Ovary (tissue), 9 donors: Measurements from ENCODE around the gene ARHGEF17. TPM values are rescaled to one million over a fixed set of nuclear protein-coding genes. Genes with fewer than 3 reads are reported as not detected.

Source experiments
- DNase-seq, 5 donors: peaks; one replicate each; pipeline ENCODE4 v3.0.0-alpha.2; 2019 to 2020
- H3K27ac ChIP-seq, 2 donors: fragments of 200-600 bp; one replicate each; pipeline versions ENCODE4 v1.5.1 to v1.8.0; 2019 to 2022
- H3K27me3 ChIP-seq: fragments of 200-600 bp; one replicate; pipeline ENCODE4 v1.8.0; 2022
- H3K36me3 ChIP-seq: fragments of 200-600 bp; sonication (generic); one replicate; pipeline ENCODE4 v1.5.1; 2019
- H3K4me1 ChIP-seq: one replicate; pipeline ENCODE4 v1.8.1; 2013; ENCODE audit warnings: mild to moderate bottlenecking, moderate library complexity; ENCODE audit not compliant: insufficient read depth
- H3K4me3 ChIP-seq: fragments of 200-600 bp; sonication (generic); one replicate; pipeline ENCODE4 v1.5.1; 2017
- H3K9me3 ChIP-seq, 2 donors: fragments of 200-600 bp in 1 of 2; sonication (generic) in 1 of 2; one replicate each; pipeline versions ENCODE4 v1.5.1 to v1.8.1; 2013 to 2019; ENCODE audit warnings: mild to moderate bottlenecking in 1 of 2, moderate library complexity in 1 of 2
- CTCF ChIP-seq, 3 donors: fragments of 450-650 bp in 2 of 3; fragments of 200-600 bp in 1 of 3; IDR thresholded peaks; one replicate each; pipeline versions ENCODE4 v1.5.1 to v1.8.0; 2016 to 2022; ENCODE audit warnings: antibody characterized with exemption in 3 of 3, mild to moderate bottlenecking in 1 of 3
- EP300 ChIP-seq: sonication (generic); formaldehyde crosslinking; IDR thresholded peaks from one replicate; pipeline ENCODE4 v1.6.1; 2017; ENCODE audit warnings: antibody characterized with exemption
- POLR2A ChIP-seq: fragments of 450-650 bp; IDR thresholded peaks from one replicate; pipeline ENCODE4 v1.6.1; 2017; ENCODE audit warnings: antibody characterized with exemption, mild to moderate bottlenecking, moderate library complexity
- WGBS, 3 donors: extraction: QIAGEN DNeasy Blood & Tissue Kit in 1 of 3; methylation state at CpG; one replicate each; pipeline versions ENCODE4 v1.1.5 to v1.1.7; 2013 to 2017; 5-methylcytosine and 5-hydroxymethylcytosine counted together
- intact Hi-C, 4 donors: fragments of 100-400 bp; cut with DNase I; formaldehyde crosslinking; loops; one replicate each; pipeline versions ENCODE4 v1.11.0 to v1.15.1; 2022 to 2023
- polyA plus RNA-seq, 2 donors: library from polyadenylated mRNA; stranded (reverse); fragments of 200-250 nt in 1 of 2; fragments of 350-450 nt in 1 of 2; fragmentation: Illumina TruSeq in 1 of 2; extraction: RNeasy Lipid Tissue Mini Kit (QIAGEN cat#74804) in 1 of 2; gene quantifications; one replicate each; pipeline ENCODE4 v1.2.3, GENCODE V29; 2013 to 2014
- total RNA-seq, 7 donors: library from RNA; depleted of rRNA in 2 of 7; stranded (reverse); fragments of >200 nt in 2 of 7; fragmentation: NEBNext Ultra II Directional in 3 of 7; extraction: Animal tissue kit (Norgen Biotek cat#: 25700) in 3 of 7; gene quantifications; one replicate each; pipeline versions ENCODE4 v1.1.0 to v1.2.4, GENCODE V29; 2016 to 2023
- donor health status: DM: no; HTN: no; CAD: no; lungs with moderate emphysema.
- donor health status: DM: no; HTN: no; CAD: no.
- donor health status: Bipolar disorder and iron deficiency.
- donor health status: DM: yes; HTN: yes; CAD: no.
- donor health status: DM: no; HTN: no; CAD: no.
- donor health status: DM: yes; HTN: yes; CAD: no.

Gene ARHGEF17
- total and polyA plus RNA-seq, 9 donors: 21.0 to 83.8 (median 46.0) TPM

GRCh38 chr11:73401924-73402833 lies 94.1 kb downstream of the ARHGEF17 start:
- 72 to 77% (median 73%) methylated on average over 15 of the region's 15 CpGs for WGBS, 3 donors
- H3K27me3 ChIP-seq: no peaks in the 10 kb centered on the region
- H3K9me3 ChIP-seq: no peaks in the 10 kb centered on the region
- no peaks in the 10 kb centered on the region for H3K36me3 ChIP-seq
- no peak overlapping the region for H3K4me3 ChIP-seq
- TF ChIP-seq CTCF (IDR thresholded peaks at IDR 0.05) (no peak), POLR2A (no peak), EP300 (no peak)
- no peak overlapping the region for H3K27ac ChIP-seq
- intact Hi-C loops: loop anchor here in 1 of 4 donors (5.0 kb wide), 1 partner anchor 255 kb away; no protein-coding TSS in a partner anchor
- peak in 2 of 5 donors; percentile 10 to 24 for DNase-seq
- no peaks in the 10 kb centered on the region for H3K4me1 ChIP-seq

- Histone ChIP-seq H3K27me3 (no peaks in the 10 kb centered on the region), H3K4me3 (no peak overlapping the region), H3K9me3 (no peaks in the 10 kb centered on the region), H3K27ac (no peak overlapping the region), H3K4me1 (no peaks in the 10 kb centered on the region), H3K36me3 (no peaks in the 10 kb centered on the region)
- WGBS, 3 donors: 78 to 91% (median 91%) methylated on average over 1 of the region's 1 CpG
- intact Hi-C loops: loop anchor here in 1 of 4 donors (5.0 kb wide), 1 partner anchor 254 kb away; no protein-coding TSS in a partner anchor
- no peak for TF ChIP-seq POLR2A
- no peak for TF ChIP-seq EP300
- no peak for TF ChIP-seq CTCF (IDR thresholded peaks at IDR 0.05)
- DNase-seq: no peak
Observed at GRCh38 chr11:73402834-73403185, 94.7 kb downstream of the ARHGEF17 start.

- WGBS, 3 donors: 87 to 91% (median 88%) methylated on average over 5 of the region's 5 CpGs
- DNase-seq: peak in 1 of 5 donors; percentile 16
- no peaks in the 10 kb centered on the region for H3K9me3 ChIP-seq
- H3K4me3 ChIP-seq: no peak overlapping the region
- no peaks in the 10 kb centered on the region for H3K36me3 ChIP-seq
- H3K27ac ChIP-seq: no peak overlapping the region
- H3K4me1 ChIP-seq: no peaks in the 10 kb centered on the region
- H3K27me3 ChIP-seq: no peaks in the 10 kb centered on the region
- intact Hi-C loops: loop anchor here in 1 of 4 donors (5.0 kb wide), 1 partner anchor 254 kb away; no protein-coding TSS in a partner anchor
- no peak for TF ChIP-seq POLR2A
- no peak for TF ChIP-seq EP300
- TF ChIP-seq CTCF (IDR thresholded peaks at IDR 0.05): no peak
Observed at GRCh38 chr11:73403541-73403940, 95.5 kb downstream of the ARHGEF17 start.

- H3K27me3 ChIP-seq: no peaks in the 10 kb centered on the region
- no peak overlapping the region for H3K4me3 ChIP-seq
- intact Hi-C loops: loop anchor here in 2 of 4 donors (2.0 to 5.0 kb wide), 2 partner anchors 253 to 257 kb away; no protein-coding TSS in a partner anchor
- no peaks in the 10 kb centered on the region for H3K4me1 ChIP-seq
- H3K27ac ChIP-seq: no peak overlapping the region
- no peaks in the 10 kb centered on the region for H3K9me3 ChIP-seq
- no peak for TF ChIP-seq POLR2A
- peak; percentile 35 to 75 (median 55) for TF ChIP-seq CTCF (IDR thresholded peaks at IDR 0.05)
- WGBS, 3 donors: 23 to 32% (median 31%) methylated on average over 4 of the region's 4 CpGs
- DNase-seq: peak; percentile 64 to 86 (median 71)
- no peaks in the 10 kb centered on the region for H3K36me3 ChIP-seq
Observed at GRCh38 chr11:73404048-73404447, 96.0 kb downstream of the ARHGEF17 start.
